SU-DHL-6 (cell line): Measurements from ENCODE around the gene CROCC.
"Not testable (repeated sequence)": the region's sequence is repeated elsewhere in the genome, so short reads cannot be mapped to it uniquely, and the experiment has no call there.

ENCODE experiments used
- CTCF ChIP-seq: fragments of 200-600 bp; sonication (generic); IDR thresholded peaks from one replicate; pipeline ENCODE4 v1.5.1; 2017; ENCODE audit warnings: antibody characterized with exemption, mild to moderate bottlenecking, low read length, moderate library complexity; ENCODE audit not compliant: insufficient read depth, poor library complexity, severe bottlenecking
- EZH2phosphoT487 ChIP-seq: fragments of 200-600 bp; sonication (generic), shearing (Covaris generic); conservative IDR thresholded peaks from 2 replicates; pipeline ENCODE4 v1.6.1; 2018; ENCODE audit warnings: mild to moderate bottlenecking, antibody characterized with exemption, low read length, moderate library complexity, mixed read lengths

- not testable (repeated sequence) for TF ChIP-seq CTCF, EZH2phosphoT487
Measured at GRCh38 chr1:16949026-16949425, 27.3 kb downstream of the CROCC start.
